ENCODE results near the gene JARID2. TPM values are rescaled to one million over a fixed set of nuclear protein-coding genes. Genes with fewer than 3 reads are reported as not detected.

Gene JARID2
- total and polyA plus RNA-seq, 2 of the 4 experiments (the other 2 are of a cell fraction): 9.6 to 12.9 TPM

DNA sequence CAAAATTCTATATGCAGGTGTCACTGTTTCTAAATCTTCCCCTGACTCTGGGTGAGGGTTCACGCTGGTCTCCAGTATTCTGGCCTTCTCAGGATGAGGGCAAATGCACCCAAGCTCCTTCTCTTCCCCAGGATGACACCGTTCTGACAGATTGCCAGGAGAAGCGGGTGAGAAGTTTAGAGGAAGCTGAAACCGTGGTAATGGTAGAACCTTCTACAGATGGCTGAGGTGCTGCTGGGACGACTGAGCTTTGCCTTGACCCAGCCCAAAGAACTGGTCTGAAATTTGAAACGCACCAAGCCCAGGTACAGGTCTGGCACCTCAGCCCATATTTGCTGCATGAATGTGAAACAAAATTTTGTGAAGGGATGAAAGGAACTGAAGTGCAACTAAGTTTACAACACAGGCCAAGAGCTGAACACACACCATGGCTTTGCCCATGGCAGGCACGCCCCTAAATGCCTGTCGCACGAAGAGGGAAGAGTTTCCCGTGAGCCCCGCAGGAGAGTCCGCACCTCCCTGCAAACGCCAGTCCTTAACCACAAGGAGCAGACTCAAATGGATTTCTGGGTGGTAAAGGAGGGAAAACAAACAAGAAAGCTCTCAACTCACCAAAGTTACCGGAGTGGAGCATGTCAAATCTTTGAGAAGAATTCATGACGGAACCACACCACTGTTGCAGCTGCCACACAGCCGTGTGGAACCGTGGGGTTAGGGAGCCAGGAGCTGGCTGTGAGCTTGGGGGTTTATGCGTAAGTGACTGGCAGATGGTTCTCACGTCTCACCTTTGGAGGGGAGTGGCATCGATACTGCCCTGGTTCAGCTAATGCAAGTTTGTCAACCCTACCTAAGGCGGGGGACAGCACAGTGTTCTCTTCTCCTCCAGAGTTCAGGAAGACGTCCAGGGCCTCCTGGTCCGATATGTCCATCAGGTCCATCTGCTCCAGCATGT is 278.1 kb downstream of the JARID2 start:
- intact Hi-C loops (cut with micrococcal nuclease) (no loop called here), dilution Hi-C loops (cut with HindIII; ENCODE audit: low sequenced_read_pairs, unreplicated experiment) (no loop called here), in situ Hi-C loops (cut with MboI; ENCODE audit: low sequenced_read_pairs) (no loop called here)
- H3K18ac ChIP-seq (ENCODE audit: low read depth, low read length): no peak overlapping the region
- H2BK5ac ChIP-seq (ENCODE audit: low read depth, low read length, poor library complexity, severe bottlenecking): no peak overlapping the region
- H3K27me3 ChIP-seq (ENCODE audit: control insufficient read depth, insufficient read depth, low read length): no peaks in the 10 kb centered on the region
- H4K20me1 ChIP-seq (ENCODE audit: insufficient read depth, low read length): 0 out of 2 replicates have a peak, but pooled peaks cover 3% of the 10 kb centered on the region
- H4K5ac ChIP-seq (ENCODE audit: low read depth, low read length): no peak overlapping the region
- peaks cover 0 to 5% of the 10 kb centered on the region in 2 experiments; a peak in 1 of 4 replicates for H3K79me1 ChIP-seq (ENCODE audit: low read depth in 1 of 2, low read length in 2 of 2)
- no peak overlapping the region for H3K27ac ChIP-seq (ENCODE audit: insufficient read depth, low read length)
- no peak overlapping the region for H3K4me3 ChIP-seq (ENCODE audit: insufficient read depth, low read depth, low read length)
- H4K91ac ChIP-seq (ENCODE audit: insufficient read depth, low read depth, low read length): no peak overlapping the region
- no peak overlapping the region for H3K23ac ChIP-seq (ENCODE audit: low read depth, low read length)
- no peak overlapping the region for H3K9ac ChIP-seq (ENCODE audit: low read depth, low read length)
- no peak overlapping the region for H2AFZ ChIP-seq (replicated peaks; ENCODE audit: low read length, poor library complexity)
- H2AK9ac ChIP-seq (replicated peaks; ENCODE audit: low read depth, low read length, poor library complexity): no peak overlapping the region
- H3K4me1 ChIP-seq (ENCODE audit: control insufficient read depth, insufficient read depth, low read length): no peaks in the 10 kb centered on the region
- H2AK5ac ChIP-seq (ENCODE audit: low read depth, low read length): no peak overlapping the region
- no TSS peak for BruUV-seq (replicated peaks)
- DNase-seq (no peak), ATAC-seq (ENCODE audit: low read depth) (no peak)
- no peak overlapping the region for H3K4me2 ChIP-seq (ENCODE audit: low read depth, low read length)
- no peak overlapping the region for H3K4ac ChIP-seq (ENCODE audit: low read depth, low read length)
- H2BK120ac ChIP-seq (ENCODE audit: low read depth, low read length): no peak overlapping the region
- H3K56ac ChIP-seq (ENCODE audit: extremely low read depth, insufficient read depth, low read length): no peak overlapping the region
- WGBS, 2 experiments (ENCODE audit: extremely low coverage in 2 of 2, insufficient read length in 1 of 2): 93% methylated on average over 5 of the region's 23 CpGs; no CpG with 5 or more reads in 1 of the 2 experiments
- H2BK20ac ChIP-seq (ENCODE audit: low read depth, low read length): no peak overlapping the region
- no peaks in the 10 kb centered on the region for H3K9me3 ChIP-seq (ENCODE audit: control insufficient read depth, insufficient read depth, low read length)
- H3K9me1 ChIP-seq (ENCODE audit: insufficient read depth, low read length): peaks cover 3% of the 10 kb centered on the region; the same call in 1 of the 2 replicates
- H4K8ac ChIP-seq (ENCODE audit: low read depth in 2 of 2, low read length in 2 of 2): no peak overlapping the region
- ChIA-PET POLR2A (ENCODE audit: unreplicated experiment) (no interaction called here), CTCF (interaction anchor here (0.6 kb wide), 1 partner anchor 67 kb away, joined by 4 read pairs; no protein-coding TSS in a partner anchor)
- TF ChIP-seq, protein P1, sequence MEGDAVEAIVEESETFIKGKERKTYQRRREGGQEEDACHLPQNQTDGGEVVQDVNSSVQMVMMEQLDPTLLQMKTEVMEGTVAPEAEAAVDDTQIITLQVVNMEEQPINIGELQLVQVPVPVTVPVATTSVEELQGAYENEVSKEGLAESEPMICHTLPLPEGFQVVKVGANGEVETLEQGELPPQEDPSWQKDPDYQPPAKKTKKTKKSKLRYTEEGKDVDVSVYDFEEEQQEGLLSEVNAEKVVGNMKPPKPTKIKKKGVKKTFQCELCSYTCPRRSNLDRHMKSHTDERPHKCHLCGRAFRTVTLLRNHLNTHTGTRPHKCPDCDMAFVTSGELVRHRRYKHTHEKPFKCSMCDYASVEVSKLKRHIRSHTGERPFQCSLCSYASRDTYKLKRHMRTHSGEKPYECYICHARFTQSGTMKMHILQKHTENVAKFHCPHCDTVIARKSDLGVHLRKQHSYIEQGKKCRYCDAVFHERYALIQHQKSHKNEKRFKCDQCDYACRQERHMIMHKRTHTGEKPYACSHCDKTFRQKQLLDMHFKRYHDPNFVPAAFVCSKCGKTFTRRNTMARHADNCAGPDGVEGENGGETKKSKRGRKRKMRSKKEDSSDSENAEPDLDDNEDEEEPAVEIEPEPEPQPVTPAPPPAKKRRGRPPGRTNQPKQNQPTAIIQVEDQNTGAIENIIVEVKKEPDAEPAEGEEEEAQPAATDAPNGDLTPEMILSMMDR (conservative IDR thresholded peaks at IDR 0.05; ENCODE audit: low read depth, low read length): no peak
- TF ChIP-seq RCOR1 (IDR thresholded peaks at IDR 0.05; ENCODE audit: insufficient replicate concordance, low read length) (no peak), MAZ (IDR thresholded peaks at IDR 0.05; ENCODE audit: borderline replicate concordance, low read depth, low read length) (no peak), RFX5 (IDR thresholded peaks at IDR 0.05; ENCODE audit: low read depth, low read length) (no peak), MAFK (IDR thresholded peaks at IDR 0.05; ENCODE audit: low read depth, low read length) (no peak), CHD1 (IDR thresholded peaks at IDR 0.05; ENCODE audit: low read depth, low read length) (no peak), FOS (IDR thresholded peaks at IDR 0.05; ENCODE audit: low read depth, low read length) (no peak), USF2 (IDR thresholded peaks at IDR 0.05; ENCODE audit: low read depth, low read length) (no peak), MXI1 (IDR thresholded peaks at IDR 0.05; ENCODE audit: borderline replicate concordance, low read depth, low read length) (no peak), BHLHE40 (IDR thresholded peaks at IDR 0.05; ENCODE audit: low read depth, low read length) (no peak)
- H3K36me3 ChIP-seq (ENCODE audit: control insufficient read depth, insufficient read depth, low read length): peaks cover 44% of the 10 kb centered on the region
- no peak overlapping the region for H2BK15ac ChIP-seq (ENCODE audit: low read depth, low read length)
- H3K14ac ChIP-seq (replicated peaks; ENCODE audit: low read depth, low read length): no peak overlapping the region
